ENCODE measurements around the gene EGLN2. TPM values are rescaled to one million over a fixed set of nuclear protein-coding genes. Genes with fewer than 3 reads are reported as not detected.
A peak's percentile ranks its signal among the peaks of the same experiment; 100 is the strongest.

The EGLN2 gene
- total and polyA plus RNA-seq, 9 of the 15 experiments (the other 6 are each of a cell fraction or from before 2014, with no cell fraction given) = 9.6 to 114 (median 71.0) TPM

GRCh38 chr19:40750874-40751537 lies 48.0 kb upstream of the EGLN2 start, which contains the start of gene SNRPA (continued):
- TF ChIP-seq MITF (IDR thresholded peaks at IDR 0.05) (0 out of 2 replicates have a peak, but pooled peaks have one; percentile 9), ARNT (IDR thresholded peaks at IDR 0.05) (0 out of 4 replicates have a peak, but pooled peaks of 1 of the 2 experiments have one; percentile 19), RBM14 (IDR thresholded peaks at IDR 0.05; ENCODE audit: borderline replicate concordance, insufficient read depth, low read depth, low read length) (no peak), NFE2L1 (tag; IDR thresholded peaks at IDR 0.05; ENCODE audit: borderline replicate concordance, low read depth) (no peak), SIN3B (IDR thresholded peaks at IDR 0.05; ENCODE audit: low read depth) (peak; percentile 76; the same call in 1 of the 2 replicates), TSHZ1 (CRISPR knock-in tag; IDR thresholded peaks at IDR 0.05) (no peak), GATAD2A (IDR thresholded peaks at IDR 0.05) (no peak), KDM4B (IDR thresholded peaks at IDR 0.05; ENCODE audit: borderline replicate concordance in 2 of 2, low read depth in 1 of 2) (no peak), KAT7 (CRISPR knock-in tag; IDR thresholded peaks at IDR 0.05; ENCODE audit: borderline replicate concordance) (no peak), CHD1 (IDR thresholded peaks at IDR 0.05; ENCODE audit: low read length) (no peak), MEIS2 (IDR thresholded peaks at IDR 0.05; ENCODE audit: partially characterized antibody) (peak; percentile 1), YY1 (IDR thresholded peaks at IDR 0.05; ENCODE audit: borderline replicate concordance in 1 of 3, control insufficient read depth in 1 of 3, extremely low read depth in 1 of 3, insufficient read depth in 3 of 3, insufficient read length in 1 of 3, insufficient replicate concordance in 2 of 3, low read depth in 1 of 3, low read length in 2 of 3) (peak in 2 of 3 experiments; percentile 25), MNT (conservative IDR thresholded peaks at IDR 0.05) (peak; percentile 72 to 90; a peak in 3 of 4 replicates), ZNF12 (CRISPR knock-in tag; IDR thresholded peaks at IDR 0.05) (no peak), THAP12 (CRISPR knock-in tag; IDR thresholded peaks at IDR 0.05) (peak; percentile 26; the same call in 1 of the 2 replicates), SRF (CRISPR knock-in tag; IDR thresholded peaks at IDR 0.05) (peak in 1 of 2 experiments; percentile 69; a peak in 2 of 4 replicates)

Data from K562 (cell line).